ENCODE measurements around the gene ADORA2B. TPM values are rescaled to one million over a fixed set of nuclear protein-coding genes. Genes with fewer than 3 reads are reported as not detected.

Gene ADORA2B
- total and polyA plus RNA-seq, 2 experiments from 2014 or later, result 3.3 to 7.9 TPM

GRCh38 chr17:16025202-16025601 lies 80.3 kb downstream of the ADORA2B start (continued):
- TF ChIP-seq ZNF462 (CRISPR knock-in tag; IDR thresholded peaks at IDR 0.05) (no peak), EZH2phosphoT487 (IDR thresholded peaks at IDR 0.05; ENCODE audit: unreplicated experiment) (no peak), JUNB (IDR thresholded peaks at IDR 0.05; ENCODE audit: unreplicated experiment) (no peak), REST (IDR thresholded peaks at IDR 0.05; ENCODE audit: unreplicated experiment) (no peak), CREB1 (CRISPR knock-in tag; IDR thresholded peaks at IDR 0.05; ENCODE audit: low read depth) (no peak), NANOG (IDR thresholded peaks at IDR 0.05; ENCODE audit: borderline replicate concordance) (no peak)

Other genes with a start within 250 kb of the ADORA2B start
- 91.6 and 93.4 TPM in 2 replicates for gene ZNF286A, start 245.4 kb upstream of the ADORA2B start, total RNA-seq (2014; rRNA removed; shearing (Covaris generic))
- 42.3 and 44.8 TPM in 2 replicates for gene ZNF286A, start 245.4 kb upstream of the ADORA2B start, polyA plus RNA-seq (2016; fragmentation: Nextera tagmentation; extraction: Ambion mirVana)
- gene TBC1D26, start 212.8 kb upstream of the ADORA2B start, total RNA-seq (2014; rRNA removed; shearing (Covaris generic)), result 0.23 and 2.8 TPM in 2 replicates
- gene TBC1D26, start 212.8 kb upstream of the ADORA2B start, polyA plus RNA-seq (2016; fragmentation: Nextera tagmentation; extraction: Ambion mirVana), result 0.84 and 1.1 TPM in 2 replicates
- gene ZSWIM7, start 54.6 kb downstream of the ADORA2B start, total RNA-seq (2014; rRNA removed; shearing (Covaris generic)), result 16.3 and 17.5 TPM in 2 replicates
- 48.0 and 50.4 TPM in 2 replicates for gene ZSWIM7, start 54.6 kb downstream of the ADORA2B start, polyA plus RNA-seq (2016; fragmentation: Nextera tagmentation; extraction: Ambion mirVana)
- 92.2 and 93.5 TPM in 2 replicates for gene TTC19, start 54.7 kb downstream of the ADORA2B start, total RNA-seq (2014; rRNA removed; shearing (Covaris generic))
- 23.1 and 30.3 TPM in 2 replicates for gene TTC19, start 54.7 kb downstream of the ADORA2B start, polyA plus RNA-seq (2016; fragmentation: Nextera tagmentation; extraction: Ambion mirVana)